LNCAP (cell line): ENCODE results near the gene TAF12.
A peak's percentile ranks its signal among the peaks of the same experiment; 100 is the strongest.

ENCODE experiments used
- CTCF ChIP-seq: fragments of 450-650 bp; IDR thresholded peaks from 2 replicates; pipeline ENCODE4 v1.5.1; 2017; ENCODE audit warnings: mild to moderate bottlenecking

Gene TAF12

DNA sequence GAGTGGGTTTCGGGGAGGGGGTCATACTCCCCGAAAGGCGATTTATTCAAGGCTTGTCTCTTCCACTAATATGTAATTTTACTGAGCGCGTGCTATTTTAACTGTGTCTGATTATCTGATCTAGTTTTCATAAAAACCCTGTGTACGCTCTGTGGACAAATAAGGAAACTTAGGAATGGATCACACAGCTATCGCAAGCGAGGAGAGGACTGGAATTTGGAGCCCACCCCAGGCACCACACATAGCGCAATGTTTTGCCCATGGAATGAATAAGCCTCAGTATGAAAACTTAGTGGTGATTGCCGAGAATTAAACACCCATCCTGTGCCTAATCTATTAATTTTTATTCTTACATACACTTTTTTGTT, 60.6 kb downstream of the TAF12 start:
- no peak for TF ChIP-seq CTCF

DNA sequence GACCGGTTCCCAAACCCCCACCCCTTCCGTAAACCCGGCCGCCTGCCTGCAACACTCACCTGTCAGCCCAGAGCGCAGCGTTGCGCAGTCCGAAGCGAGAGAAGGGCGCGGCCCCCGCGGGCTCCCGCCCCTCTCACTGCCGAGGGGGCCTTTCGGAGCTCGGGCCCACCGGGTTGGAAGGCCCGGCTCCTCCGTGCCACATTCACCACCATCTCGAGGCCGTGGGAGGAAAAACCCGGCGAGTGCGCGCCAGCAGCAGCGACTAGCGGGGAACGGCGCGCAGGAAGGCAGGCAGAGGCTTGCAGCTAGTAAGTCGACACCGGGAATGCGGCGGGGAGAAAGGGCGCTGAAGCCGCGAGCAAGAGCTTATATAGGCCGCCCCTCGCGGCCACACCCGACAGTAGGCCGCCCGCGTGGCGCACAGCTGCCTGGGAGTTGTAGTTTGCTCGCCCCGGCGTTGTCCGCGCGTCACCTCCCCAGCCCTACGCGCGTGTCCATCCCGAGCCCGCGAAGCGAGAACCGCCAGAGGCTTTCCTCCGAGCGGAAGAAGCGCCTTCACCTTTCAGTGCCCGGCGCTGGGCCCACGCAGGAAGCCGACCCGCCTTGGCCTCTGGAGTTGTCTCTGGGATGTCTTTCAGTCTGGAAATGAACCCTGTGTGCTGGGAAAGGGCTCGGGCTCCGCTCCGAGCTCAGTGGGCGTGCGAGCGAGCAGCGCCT, 61.2 kb downstream of the TAF12 start:
- TF ChIP-seq CTCF: no peak

- peak; percentile 45; the same call in 1 of the 2 replicates for TF ChIP-seq CTCF
Measured at GRCh38 chr1:28580722-28581530, 61.9 kb downstream of the TAF12 start.

GRCh38 chr1:28579401-28579800, 63.5 kb downstream of the TAF12 start:
- TF ChIP-seq CTCF: no peak

DNA sequence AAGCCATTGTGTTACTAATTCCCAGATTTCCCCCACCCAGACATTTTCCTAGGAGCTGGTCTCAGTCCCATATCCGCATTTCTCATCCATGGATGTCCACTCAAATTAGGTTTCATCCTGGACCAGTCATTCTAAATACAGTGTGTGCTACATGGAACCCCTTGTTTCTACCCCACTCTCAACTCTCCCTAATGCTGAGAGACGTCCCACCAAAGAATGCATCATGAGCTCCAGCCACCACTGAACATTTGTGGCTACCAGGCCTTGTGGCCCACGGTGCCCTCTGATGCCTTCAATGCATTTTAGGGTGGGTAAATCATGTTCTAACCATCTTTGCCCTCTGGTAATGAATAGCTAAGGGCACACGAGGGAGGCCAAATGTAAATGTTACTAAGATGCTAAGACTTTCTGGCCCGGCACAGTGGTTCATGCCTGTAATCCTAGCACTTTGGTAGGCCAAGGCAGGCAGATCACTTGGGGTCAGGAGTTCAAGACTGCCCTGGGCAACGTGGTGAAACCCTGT, 64.1 kb downstream of the TAF12 start:
- no peak for TF ChIP-seq CTCF

GRCh38 chr1:28577738-28578536, 64.9 kb downstream of the TAF12 start:
- no peak for TF ChIP-seq CTCF

- no peak for TF ChIP-seq CTCF
Measured at GRCh38 chr1:28577052-28577678, 65.7 kb downstream of the TAF12 start.
